ENCODE measurements around the gene ARL5A. TPM values are rescaled to one million over a fixed set of nuclear protein-coding genes. Genes with fewer than 3 reads are reported as not detected.

The ARL5A gene
- total RNA-seq, 1 donor from 2014 or later, result 42.2 TPM

- H3K4me3 Mint-ChIP-seq (ENCODE audit: unreplicated experiment), result no peak overlapping the region
- TF ChIP-seq, protein P1, sequence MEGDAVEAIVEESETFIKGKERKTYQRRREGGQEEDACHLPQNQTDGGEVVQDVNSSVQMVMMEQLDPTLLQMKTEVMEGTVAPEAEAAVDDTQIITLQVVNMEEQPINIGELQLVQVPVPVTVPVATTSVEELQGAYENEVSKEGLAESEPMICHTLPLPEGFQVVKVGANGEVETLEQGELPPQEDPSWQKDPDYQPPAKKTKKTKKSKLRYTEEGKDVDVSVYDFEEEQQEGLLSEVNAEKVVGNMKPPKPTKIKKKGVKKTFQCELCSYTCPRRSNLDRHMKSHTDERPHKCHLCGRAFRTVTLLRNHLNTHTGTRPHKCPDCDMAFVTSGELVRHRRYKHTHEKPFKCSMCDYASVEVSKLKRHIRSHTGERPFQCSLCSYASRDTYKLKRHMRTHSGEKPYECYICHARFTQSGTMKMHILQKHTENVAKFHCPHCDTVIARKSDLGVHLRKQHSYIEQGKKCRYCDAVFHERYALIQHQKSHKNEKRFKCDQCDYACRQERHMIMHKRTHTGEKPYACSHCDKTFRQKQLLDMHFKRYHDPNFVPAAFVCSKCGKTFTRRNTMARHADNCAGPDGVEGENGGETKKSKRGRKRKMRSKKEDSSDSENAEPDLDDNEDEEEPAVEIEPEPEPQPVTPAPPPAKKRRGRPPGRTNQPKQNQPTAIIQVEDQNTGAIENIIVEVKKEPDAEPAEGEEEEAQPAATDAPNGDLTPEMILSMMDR (IDR thresholded peaks at IDR 0.05; ENCODE audit: unreplicated experiment), result no peak
These were observed 35.1 kb downstream of the ARL5A start for GRCh38 chr2:151793123-151793522.

GRCh38 chr2:151792589-151792988 is 35.6 kb downstream of the ARL5A start:
- DNase-seq (ENCODE audit: low spot score), result no peak
- Mint-ChIP-seq H3K27ac (ENCODE audit: unreplicated experiment) (no peak overlapping the region), H3K9me3 (ENCODE audit: unreplicated experiment) (no peaks in the 10 kb centered on the region), H3K27me3 (ENCODE audit: unreplicated experiment) (no peaks in the 10 kb centered on the region), H3K36me3 (ENCODE audit: low read depth, unreplicated experiment) (no peaks in the 10 kb centered on the region), H3K4me3 (ENCODE audit: unreplicated experiment) (no peak overlapping the region), H3K4me1 (ENCODE audit: unreplicated experiment) (peaks cover 3% of the 10 kb centered on the region)
- TF ChIP-seq, protein P1 (IDR thresholded peaks at IDR 0.05; ENCODE audit: unreplicated experiment), result no peak

More at GRCh38 chr2:151793123-151793522, 35.1 kb downstream of the ARL5A start:
- DNase-seq (ENCODE audit: low spot score), result no peak
- no peak overlapping the region for H3K27ac Mint-ChIP-seq (ENCODE audit: unreplicated experiment)
- no peaks in the 10 kb centered on the region for H3K9me3 Mint-ChIP-seq (ENCODE audit: unreplicated experiment)
- peaks cover under 1% of the 10 kb centered on the region for H3K4me1 Mint-ChIP-seq (ENCODE audit: unreplicated experiment)
- no peaks in the 10 kb centered on the region for H3K27me3 Mint-ChIP-seq (ENCODE audit: unreplicated experiment)
- no peaks in the 10 kb centered on the region for H3K36me3 Mint-ChIP-seq (ENCODE audit: low read depth, unreplicated experiment)

GRCh38 chr2:151791545-151791944 is 36.7 kb downstream of the ARL5A start:
- no peak for DNase-seq (ENCODE audit: low spot score)
- Mint-ChIP-seq H3K27ac (ENCODE audit: unreplicated experiment) (no peak overlapping the region), H3K4me1 (ENCODE audit: unreplicated experiment) (peaks cover 3% of the 10 kb centered on the region), H3K9me3 (ENCODE audit: unreplicated experiment) (no peaks in the 10 kb centered on the region), H3K36me3 (ENCODE audit: low read depth, unreplicated experiment) (no peaks in the 10 kb centered on the region), H3K4me3 (ENCODE audit: unreplicated experiment) (no peak overlapping the region), H3K27me3 (ENCODE audit: unreplicated experiment) (no peaks in the 10 kb centered on the region)
- TF ChIP-seq, protein P1 (IDR thresholded peaks at IDR 0.05; ENCODE audit: unreplicated experiment), result no peak

GRCh38 chr2:151790689-151791088 is 37.5 kb downstream of the ARL5A start:
- no peaks in the 10 kb centered on the region for H3K27me3 Mint-ChIP-seq (ENCODE audit: unreplicated experiment)
- H3K36me3 Mint-ChIP-seq (ENCODE audit: low read depth, unreplicated experiment), result no peaks in the 10 kb centered on the region
- H3K4me1 Mint-ChIP-seq (ENCODE audit: unreplicated experiment), result peaks cover 3% of the 10 kb centered on the region
- H3K27ac Mint-ChIP-seq (ENCODE audit: unreplicated experiment), result no peak overlapping the region
- TF ChIP-seq, protein P1 (IDR thresholded peaks at IDR 0.05; ENCODE audit: unreplicated experiment), result no peak
- DNase-seq (ENCODE audit: low spot score), result no peak
- no peak overlapping the region for H3K4me3 Mint-ChIP-seq (ENCODE audit: unreplicated experiment)
- no peaks in the 10 kb centered on the region for H3K9me3 Mint-ChIP-seq (ENCODE audit: unreplicated experiment)

- Mint-ChIP-seq H3K4me3 (ENCODE audit: unreplicated experiment) (no peak overlapping the region), H3K36me3 (ENCODE audit: low read depth, unreplicated experiment) (no peaks in the 10 kb centered on the region), H3K27ac (ENCODE audit: unreplicated experiment) (no peak overlapping the region), H3K27me3 (ENCODE audit: unreplicated experiment) (no peaks in the 10 kb centered on the region), H3K9me3 (ENCODE audit: unreplicated experiment) (no peaks in the 10 kb centered on the region), H3K4me1 (ENCODE audit: unreplicated experiment) (peaks cover 3% of the 10 kb centered on the region)
- no peak for DNase-seq (ENCODE audit: low spot score)
- TF ChIP-seq, protein P1 (IDR thresholded peaks at IDR 0.05; ENCODE audit: unreplicated experiment), result no peak
These were observed 39.0 kb downstream of the ARL5A start for GRCh38 chr2:151789055-151789834.
